HG02885 (cell line): ENCODE measurements around the gene CALY.
"Not testable (repeated sequence)": the region's sequence is repeated elsewhere in the genome, so short reads cannot be mapped to it uniquely, and the experiment has no call there.

Experiments
- ATAC-seq: cut with Tn5 transposase; IDR thresholded peaks from one replicate; pipeline ENCODE4 v1.9.1; 2021; ENCODE audit warnings: mild to moderate bottlenecking; ENCODE audit not compliant: unreplicated experiment, poor library complexity

Gene CALY

DNA sequence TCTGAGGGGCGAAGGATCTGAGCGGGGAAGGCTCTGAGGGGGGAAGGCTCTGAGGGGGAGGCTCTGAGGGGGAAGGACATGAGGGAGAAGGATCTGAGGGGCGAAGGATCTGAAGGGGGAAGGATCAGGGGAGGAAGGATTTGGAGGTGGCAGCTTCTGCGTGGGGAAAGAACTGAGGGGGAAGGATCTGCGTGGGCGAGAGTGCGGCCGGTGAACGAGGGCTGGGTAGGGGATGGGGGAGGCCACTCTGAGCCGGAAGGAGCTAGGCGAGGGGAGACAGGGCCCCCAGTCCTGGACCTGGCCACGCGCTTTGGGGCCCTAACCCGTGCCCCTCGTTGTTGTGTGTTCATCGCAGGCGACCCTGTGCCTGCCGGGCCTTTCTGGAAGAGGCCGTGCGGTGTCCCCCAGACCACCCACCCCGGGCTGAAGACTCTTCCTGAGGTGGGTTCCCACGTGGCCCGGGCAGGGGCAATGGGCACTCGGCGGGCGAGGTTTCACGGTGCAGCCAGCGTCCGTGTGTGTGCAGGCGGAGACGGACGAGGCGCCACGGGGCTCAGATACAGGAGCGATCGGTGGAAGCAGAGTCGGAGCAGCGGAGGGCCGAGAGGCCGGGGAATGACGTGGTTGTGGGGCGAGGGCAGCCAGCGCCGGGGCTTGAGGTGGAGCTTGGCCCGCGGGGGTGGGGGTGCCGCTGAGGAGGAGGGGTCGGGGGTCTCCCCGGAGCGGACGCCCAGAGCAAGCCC lies 2.0 kb downstream of the CALY start:
- ATAC-seq = peak; percentile 13

DNA sequence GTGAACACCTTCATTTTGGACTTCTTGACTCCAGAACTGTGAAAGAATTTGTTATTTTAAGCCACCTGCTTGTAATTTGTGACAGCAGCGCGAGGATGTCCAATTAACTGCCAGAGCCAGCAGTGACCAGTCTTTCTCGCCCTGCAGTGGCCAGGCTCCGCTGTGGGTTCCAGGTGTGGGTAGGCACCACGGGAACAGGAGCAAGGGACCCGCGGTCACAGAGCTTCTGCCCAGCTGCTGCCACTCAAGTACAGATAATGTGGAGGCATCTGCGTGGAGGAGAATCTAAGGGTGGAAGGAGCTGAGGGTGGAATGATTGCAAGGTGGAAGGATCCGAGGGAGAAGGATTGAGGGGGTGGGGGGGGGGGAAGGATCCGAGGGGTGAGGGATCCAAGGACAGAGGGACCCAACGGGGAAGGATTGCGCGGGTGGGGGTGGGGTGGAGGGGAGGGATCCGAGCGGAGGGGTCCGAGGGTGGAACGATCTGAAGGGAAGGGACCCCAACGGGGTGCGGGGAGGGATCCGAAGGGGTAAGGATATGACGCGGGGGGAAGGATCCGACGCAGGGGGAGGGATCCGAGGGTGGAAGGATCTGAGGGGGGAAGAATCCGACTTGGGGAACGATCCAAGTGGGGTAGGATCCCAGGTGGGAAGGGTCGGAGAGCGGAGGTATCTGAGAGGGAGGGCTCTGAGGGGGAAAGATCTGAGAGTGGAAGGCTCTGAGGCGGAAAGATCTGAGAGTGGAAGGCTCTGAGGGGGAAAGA lies 3.6 kb downstream of the CALY start:
- no peak for ATAC-seq

DNA sequence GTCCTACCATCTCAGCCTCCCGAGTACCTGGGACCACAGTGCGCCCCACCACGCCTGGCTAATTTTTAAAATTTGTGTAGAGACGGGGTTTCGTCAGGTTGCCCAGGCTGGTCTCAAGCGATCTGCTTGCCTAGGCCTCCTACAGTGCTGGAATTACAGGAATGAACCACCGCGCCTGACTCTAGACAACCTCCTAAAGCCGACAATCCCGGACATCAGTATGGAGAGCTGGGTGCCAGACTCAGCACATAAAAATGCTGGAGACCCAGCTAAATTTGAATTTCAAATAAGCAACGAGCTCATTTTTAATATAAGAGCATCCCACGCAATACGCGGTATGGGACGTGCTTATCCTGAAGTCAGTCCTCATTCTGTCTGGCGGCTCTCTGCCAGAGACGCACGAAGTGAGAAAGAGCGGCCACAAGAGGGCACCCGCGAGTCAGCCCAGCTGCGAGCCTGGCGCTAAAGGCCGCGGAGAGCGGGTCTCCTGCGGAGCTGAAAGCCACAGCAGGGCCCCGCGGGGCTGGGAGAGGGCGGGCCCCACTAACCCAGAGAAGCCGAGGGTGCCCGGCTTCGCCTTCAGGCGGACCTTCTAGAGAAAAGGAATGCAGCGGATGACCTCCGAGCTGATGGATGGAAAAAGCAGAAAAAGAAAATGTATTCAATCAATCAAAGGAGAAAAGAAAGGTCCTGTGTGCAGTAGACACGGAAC lies 7.0 kb downstream of the CALY start:
- ATAC-seq = peak; percentile 85

DNA sequence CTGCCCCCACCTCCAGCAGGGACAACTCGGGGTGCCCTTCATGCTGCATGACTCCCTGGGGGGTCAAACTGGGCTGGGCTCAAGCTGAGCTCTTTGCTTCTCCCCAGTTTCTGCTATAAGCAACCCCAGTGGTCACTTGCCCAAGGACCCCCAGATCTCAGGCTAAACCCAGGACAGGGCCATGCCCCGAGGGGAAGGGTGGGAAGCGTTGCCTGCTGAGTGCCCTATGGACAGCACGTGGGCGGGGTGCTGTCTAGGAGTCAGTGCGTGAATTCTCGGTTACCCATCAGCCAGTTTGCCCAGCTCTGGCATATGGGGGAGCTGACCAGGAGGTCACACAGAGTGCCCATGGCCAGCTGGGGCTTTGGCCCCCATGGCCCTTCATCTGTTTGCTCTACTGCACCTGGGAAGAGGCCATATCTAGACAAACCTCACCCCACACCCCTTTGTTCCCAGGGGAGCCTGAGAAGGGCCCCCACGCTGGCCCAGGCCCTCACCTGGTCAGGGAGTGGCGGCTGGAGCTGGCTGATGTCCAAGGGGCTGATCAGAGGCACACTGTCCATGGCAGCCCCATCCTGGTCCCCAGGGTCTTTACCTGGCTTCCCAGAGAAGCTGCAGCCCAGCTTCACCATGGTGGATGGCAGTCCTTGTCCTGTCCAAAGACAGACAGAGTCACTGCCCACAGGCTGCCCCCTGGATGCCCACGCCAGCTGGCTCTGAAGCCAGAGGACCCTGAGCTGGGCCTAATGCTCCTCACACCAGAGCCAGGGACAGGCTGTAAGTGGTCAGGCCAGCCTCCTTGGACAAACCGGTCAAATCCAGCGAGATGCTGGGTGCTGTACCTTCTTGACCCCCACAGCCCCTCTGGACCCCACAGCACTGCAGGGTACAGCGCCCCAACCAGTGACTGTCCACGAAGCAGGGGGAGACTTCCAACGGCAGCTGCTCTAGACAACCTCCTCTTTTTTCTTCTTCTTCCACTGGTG lies 8.0 kb downstream of the CALY start:
- ATAC-seq = no peak

DNA sequence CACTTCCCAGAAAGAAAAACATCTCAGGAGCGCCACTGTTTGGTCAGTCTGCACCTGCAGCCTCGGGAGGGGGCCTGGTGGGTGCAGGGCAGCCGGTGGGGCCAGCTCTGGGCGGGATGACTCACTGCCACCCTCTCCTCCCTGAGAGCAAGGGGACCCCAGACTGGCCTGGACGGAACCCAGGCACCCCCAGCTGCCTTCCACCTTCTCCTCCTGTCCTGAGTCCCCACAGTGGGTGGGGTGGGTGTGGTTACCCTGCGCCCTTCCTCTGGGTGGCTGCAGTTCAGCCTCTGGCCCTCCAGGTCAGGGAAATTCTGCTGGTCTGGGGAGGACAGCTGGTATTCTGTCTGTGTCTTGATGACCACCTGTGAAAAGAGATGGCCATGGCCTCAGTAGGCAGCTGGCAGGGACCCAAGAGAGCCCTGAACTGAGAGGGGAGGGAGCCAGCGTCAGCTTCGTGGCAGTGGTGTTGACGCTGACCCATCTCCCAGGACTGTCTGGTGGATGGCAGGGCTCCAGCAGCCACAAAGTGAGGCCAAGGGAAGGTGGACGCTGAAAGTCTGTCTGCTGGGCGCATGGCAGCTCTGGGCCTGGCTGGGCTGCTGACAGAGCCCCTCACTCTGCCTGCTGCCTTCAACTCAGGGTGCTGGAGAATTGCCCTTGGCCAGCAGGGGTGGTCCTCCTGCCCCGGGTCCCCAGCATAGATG lies 8.9 kb downstream of the CALY start:
- ATAC-seq = no peak

DNA sequence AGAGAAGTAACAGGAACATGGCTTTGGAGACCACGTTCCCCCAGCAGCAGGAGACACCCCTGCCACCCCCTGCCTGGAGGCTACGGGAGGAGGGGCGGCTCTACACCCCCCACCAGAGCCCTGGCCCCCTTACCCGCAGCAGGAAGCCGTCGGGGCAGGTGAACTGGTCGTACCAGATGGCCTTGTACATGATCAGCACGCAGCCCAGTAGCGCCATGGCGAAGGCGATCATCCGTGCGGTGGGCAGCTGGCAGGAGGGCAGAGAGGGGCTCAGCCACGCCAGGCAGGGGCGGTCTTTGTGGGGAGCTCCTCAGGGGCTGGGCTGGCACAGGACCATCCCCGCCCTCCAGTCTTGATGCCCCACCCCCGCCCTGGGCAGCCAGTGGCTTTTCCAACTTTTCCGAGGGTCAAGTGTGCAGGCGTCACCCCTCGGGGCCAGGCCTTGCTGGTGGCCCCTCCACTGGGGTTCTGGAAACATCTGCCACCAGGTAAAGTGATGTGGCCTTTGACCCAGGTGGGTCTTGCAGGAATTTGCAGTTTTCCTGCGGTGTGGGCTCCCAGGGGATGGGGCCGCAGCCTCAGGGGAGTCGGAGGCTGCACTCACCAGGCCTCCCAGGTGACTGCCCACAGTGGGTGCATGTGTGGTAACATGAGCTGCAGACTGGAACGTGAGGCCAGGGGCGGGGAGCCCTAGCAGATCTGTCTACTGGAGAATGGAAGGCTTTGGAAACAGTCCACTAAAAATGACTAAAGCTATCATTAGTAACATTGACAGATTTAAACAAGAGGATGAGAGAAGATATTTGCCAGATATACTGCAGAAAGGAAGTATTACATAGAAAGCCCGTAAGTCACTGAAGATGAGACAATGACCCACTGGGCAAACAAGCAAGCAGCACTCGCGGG lies 9.7 kb downstream of the CALY start:
- ATAC-seq = no peak

DNA sequence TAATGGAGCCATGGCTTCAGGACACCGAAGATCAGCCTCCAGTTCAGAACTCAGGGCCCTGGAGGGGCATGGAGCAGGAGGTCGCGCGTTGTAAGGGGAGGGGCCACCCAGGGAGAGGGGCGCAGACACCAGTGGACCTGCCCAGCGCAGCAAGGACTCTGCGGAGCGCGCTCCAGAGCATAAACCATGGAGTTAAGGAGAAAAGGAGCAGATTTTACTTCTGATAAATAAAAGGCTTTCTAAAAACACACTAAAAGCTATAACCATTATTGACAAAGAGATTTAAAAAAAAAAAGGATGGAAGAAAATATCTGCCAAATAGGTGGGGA lies 10.5 kb downstream of the CALY start:
- no peak for ATAC-seq

DNA sequence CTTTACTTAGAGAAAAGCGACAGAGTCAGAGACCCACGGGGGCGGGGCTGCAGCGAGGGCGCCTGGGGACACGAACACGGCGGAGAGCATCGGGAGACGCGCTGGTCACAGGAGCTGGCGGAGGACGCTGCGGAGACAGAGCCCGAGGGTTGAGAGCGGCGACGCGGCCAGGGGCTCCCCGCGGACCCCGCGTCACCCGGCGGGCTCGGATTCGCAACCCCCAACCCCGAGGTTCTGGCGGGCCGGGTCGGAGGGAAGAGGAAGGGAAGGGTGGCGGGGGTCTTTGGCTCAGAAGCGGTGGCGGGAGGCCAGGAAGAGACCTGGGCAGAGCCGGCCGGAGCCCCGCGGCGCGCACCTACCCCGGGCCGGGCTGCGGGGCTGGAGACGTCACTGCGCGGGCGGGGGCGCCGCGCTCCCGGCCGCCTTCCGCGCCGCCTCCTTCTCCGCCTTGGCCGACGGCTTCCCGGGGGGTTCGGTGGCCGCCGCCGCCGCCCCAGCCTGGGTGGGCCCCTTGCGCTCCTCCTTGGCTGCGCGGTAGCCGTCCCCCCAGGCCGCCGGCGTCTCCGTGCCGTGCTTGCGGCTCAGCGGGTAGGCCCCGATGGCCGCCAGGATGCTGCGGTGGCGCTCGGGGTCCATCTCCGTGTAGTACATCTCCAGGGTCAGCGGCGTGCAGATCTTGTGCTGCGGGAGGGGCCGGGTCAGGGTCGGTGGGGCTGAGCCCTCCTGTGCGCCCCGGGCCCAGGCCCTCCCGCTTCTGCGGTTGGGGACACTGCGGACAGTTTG lies 11.1 kb downstream of the CALY start:
- no peak for ATAC-seq

DNA sequence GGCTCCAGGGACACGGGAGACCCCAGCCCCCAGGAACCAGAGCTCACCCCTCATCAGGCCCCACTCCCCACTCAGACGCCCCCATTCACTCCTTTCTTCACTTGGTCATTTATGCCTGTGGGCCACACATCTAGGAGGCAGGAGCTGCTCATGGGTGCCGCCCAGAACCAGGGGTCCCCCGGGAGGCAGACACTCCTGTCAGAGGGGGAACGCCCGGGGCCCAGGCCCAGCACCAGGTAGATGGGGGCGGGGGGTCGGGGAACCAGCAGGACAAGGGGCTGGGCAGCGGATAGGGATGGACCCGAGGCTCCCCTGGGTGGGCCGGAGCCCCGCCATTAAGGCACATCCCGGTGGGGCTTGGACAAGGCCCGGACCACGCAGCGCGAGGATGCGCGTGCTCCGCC lies 11.8 kb downstream of the CALY start:
- ATAC-seq = no peak

DNA sequence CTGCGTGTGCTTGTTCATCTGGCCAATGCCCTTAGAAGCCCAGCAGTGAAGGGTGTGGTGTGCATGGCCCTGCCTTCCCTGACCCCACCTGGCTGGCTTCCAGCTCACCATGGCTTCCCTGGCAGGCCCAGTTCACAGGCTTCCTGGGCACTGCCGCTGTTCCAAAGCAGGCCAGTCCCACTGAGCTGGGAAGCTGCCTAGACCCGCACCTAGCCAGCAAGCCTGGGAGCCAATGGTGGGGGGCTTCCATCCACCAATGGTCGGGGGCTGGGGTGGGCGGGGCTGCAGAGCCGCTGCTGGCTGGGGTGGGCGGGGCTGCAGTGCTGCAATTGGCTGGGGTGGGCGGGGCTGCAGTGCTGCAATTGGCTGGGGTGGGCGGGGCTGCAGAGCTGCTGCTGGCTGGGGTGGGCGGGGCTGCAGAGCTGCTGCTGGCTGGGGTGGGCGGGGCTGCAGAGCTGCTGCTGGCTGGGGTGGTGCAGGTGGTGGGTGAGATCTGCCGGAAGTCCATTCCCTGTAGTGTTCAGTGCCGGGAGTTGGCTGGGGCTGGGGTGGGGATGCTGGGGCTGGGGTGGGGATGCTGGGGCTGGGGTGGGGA lies 12.4 kb downstream of the CALY start:
- peak; percentile 54 for ATAC-seq

DNA sequence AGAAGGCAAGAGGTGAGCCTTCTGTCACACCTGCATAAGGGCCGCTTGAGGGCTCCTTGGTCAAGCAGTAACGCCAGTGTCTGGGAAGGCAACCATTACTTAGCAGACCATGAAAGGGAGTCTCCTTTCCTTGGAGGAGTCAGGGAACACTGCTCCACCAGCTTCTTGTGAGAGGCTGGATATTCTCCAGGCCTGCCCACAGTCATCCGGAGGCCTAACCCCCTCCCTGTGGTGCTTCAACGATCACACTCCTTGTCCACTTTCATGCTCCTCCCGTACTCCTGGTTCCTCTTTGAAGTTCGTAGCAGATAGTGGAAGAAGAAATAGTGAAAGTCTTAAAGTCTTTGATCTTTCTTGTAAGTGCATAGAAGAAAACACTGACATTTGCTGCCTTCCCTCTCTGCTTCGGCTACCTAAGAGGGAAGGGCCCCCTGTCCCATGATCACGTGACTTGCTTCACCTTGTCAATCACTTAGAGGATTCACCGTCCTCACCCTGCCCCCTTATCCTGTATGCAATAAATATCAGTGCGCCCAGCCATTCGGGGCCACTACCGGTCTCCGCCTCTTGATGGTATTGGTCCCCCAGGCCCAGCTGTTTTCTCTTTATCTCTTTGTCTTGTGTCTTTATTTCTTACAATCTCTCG lies 14.5 kb downstream of the CALY start:
- ATAC-seq = not testable (repeated sequence)

DNA sequence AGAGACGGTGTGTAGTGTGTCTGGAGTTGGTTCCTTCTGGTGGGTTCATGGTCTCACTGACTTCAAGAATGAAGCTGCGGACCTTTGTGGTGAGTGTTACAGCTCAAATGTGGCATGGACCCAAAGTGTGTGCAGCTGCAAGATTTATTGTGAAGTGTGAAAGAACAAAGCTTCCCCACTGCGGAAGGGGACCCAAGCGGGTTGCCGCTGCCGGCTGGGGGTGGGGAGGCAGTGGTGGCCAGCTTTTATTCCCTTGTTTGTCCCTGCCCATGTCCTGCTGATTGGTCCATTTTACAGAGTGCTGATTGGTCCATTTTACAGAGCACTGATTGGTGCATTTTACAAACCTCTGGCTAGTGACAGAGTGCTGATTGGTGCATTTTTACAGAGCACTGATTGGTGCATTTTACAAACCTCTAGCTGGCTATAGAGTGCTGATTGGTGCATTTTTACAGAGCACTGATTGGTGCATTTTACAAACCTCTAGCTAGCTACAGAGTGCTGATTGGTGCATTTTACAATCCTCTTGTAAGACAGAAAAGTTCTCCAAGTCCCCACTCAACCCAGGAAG lies 15.8 kb downstream of the CALY start:
- ATAC-seq = not testable (repeated sequence)

DNA sequence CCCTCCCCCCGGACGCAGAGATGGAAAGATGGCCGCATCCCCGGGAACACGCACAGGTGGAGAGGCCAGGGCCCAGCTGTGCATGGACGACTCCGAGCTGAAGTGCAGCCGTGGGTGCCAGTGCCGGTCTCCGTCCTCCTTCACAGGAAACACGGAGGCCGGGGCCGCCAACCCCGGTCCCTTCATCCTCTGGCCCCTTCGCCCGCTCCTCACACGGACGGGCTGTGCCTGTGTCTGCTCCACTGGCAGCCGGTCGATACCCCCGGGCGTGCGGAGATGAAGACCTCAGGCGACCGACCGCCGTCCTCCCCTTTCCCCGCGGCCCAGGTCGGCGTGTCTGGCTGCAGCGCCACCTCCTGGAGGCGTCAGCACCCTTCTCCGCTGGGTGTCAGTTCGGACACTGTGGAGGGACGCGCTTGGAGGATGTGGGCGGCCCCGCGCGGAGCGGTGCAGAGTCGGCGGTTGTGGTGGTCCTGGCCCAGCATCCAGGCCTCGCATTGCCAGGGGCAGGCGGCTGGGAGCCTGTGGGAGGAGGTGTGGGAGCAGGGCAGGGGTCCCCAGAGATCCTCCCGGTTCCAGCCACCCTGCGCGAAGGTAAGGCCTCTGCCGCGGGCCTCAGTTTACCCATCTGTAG lies 18.1 kb downstream of the CALY start:
- peak; percentile 76 for ATAC-seq

DNA sequence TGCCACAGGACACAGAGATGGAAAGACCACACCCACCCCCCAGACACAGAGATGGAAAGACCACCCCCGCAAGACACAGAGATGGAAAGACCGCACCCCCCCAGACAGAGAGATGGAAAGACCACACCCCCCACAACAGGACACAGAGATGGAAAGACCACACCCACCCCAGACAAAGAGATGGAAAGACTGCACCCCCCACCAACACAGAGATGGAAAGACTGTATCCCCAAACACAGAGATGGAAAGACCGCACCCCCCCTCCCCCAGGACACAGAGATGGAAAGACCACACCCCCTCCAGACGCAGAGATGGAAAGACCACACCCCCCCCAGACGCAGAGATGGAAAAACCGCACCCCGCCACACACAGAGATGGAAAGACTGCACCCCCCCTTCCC lies 20.0 kb downstream of the CALY start:
- ATAC-seq = no peak

DNA sequence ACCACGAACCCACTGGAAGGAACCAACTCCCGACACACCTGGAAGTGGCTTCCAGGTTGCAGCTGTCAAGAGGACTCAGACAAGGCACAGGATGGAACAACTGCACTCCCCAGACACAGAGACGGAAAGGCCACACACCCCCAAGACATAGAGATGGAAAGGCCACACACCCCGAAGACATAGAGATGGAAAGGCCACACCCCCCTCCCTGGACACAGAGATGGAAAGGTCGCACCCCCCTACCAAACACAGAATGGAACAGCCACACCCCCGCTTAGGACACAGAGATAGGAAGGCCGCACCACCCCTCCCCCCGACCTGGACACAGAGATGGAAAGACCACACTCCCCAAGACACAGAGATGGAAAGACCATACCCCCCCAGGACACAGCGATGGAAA lies 20.4 kb downstream of the CALY start:
- ATAC-seq = no peak

DNA sequence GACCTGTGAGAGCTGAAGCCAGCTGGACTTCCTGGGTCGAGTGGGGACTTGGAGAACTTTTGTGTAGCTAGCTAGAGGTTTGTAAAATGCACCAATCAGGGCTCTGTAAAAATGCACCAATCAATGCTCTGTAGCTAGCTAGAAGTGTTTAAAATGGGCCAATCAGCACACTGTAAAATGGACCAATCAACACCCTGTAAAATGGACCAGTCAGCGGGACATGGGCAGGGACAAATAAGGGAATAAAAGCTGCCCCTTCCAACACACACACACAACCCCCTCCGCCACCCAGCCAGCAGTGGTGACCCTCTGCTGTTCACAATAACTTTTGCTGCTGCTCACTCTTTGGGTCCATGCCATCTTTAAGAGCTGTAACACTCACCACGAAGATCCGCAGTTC lies 20.8 kb downstream of the CALY start:
- no peak for ATAC-seq
